GM12878 (cell line): Measurements from ENCODE around the gene GSTT4. TPM values are rescaled to one million over a fixed set of nuclear protein-coding genes. Genes with fewer than 3 reads are reported as not detected.

Experiments
- ATAC-seq: fragments of 200-7000 bp; cut with Tn5 transposase; 3 replicates; pipeline ENCODE4 v1.9.1; 2020; ENCODE audit warnings: mild to moderate bottlenecking, moderate library complexity
- BruUV-seq: library from RNA; stranded (reverse); fragments of 400-500 nt; replicated peaks from 2 replicates; lab custom pipeline; 2021; lab: Mats Ljungman, UMichigan
- CTCF ChIA-PET: fragments of 300-600 bp; sonication (Branson Sonifier 250); formaldehyde crosslinking; extraction: SDS; loops from one replicate; lab custom pipeline; 2021; ENCODE audit warnings: inconsistent platforms; lab: Yijun Ruan, JAX
- POLR2A ChIA-PET: fragments of 350-600 bp; formaldehyde crosslinking; extraction: SDS; loops from one replicate; lab custom pipeline; 2021; ENCODE audit warnings: inconsistent platforms; lab: Charles Lee
- RAD21 ChIA-PET: fragments of 300-600 bp; sonication (Branson Sonifier 250); formaldehyde crosslinking; loops from one replicate; lab custom pipeline; 2023; ENCODE audit warnings: antibody characterized with exemption; ENCODE audit not compliant: unreplicated experiment; lab: Charles Lee
- SMC1A ChIA-PET: fragments of 300-600 bp; sonication (Branson Sonifier 250); formaldehyde crosslinking; loops from one replicate; lab custom pipeline; 2023; ENCODE audit not compliant: unreplicated experiment, uncharacterized antibody; lab: Charles Lee
- DNase-seq: peaks from one replicate; pipeline ENCODE4 v3.0.0-alpha.2; 2011; ENCODE audit warnings: low read depth, low spot score
- FAIRE-seq: peaks from 3 replicates; lab custom pipeline; 2011; peaks lifted over from hg19 to GRCh38; lab: Jason Lieb, UNC
- H2AFZ ChIP-seq: 2 replicates; pipeline ENCODE4 v1.6.0; 2011; ENCODE audit warnings: low read depth, low read length, control low read depth; ENCODE audit not compliant: control insufficient read depth
- H3K27ac ChIP-seq: 2 replicates; pipeline ENCODE4 v1.5.1; 2011; ENCODE audit warnings: control low read depth; ENCODE audit not compliant: control insufficient read depth, insufficient read depth
- H3K27me3 ChIP-seq, 2 experiments: replicated peaks in 1 of 2; 2 replicates each; pipeline versions ENCODE4 v1.6.0 to v1.6.1; 2011; ENCODE audit warnings: low read length in 1 of 2; ENCODE audit not compliant: control insufficient read depth in 2 of 2, insufficient read depth in 2 of 2
- H3K36me3 ChIP-seq, 2 experiments: 2 replicates each; pipeline ENCODE4 v1.5.1; 2011; ENCODE audit warnings: low read length in 1 of 2; ENCODE audit not compliant: control insufficient read depth in 2 of 2, insufficient read depth in 2 of 2
- H3K4me1 ChIP-seq: 2 replicates; pipeline ENCODE4 v1.6.1; 2011; ENCODE audit warnings: mild to moderate bottlenecking, low read length, moderate library complexity, mixed read lengths; ENCODE audit not compliant: control insufficient read depth, insufficient read depth
- H3K4me2 ChIP-seq: 2 replicates; pipeline ENCODE4 v1.6.0; 2011; ENCODE audit warnings: control low read depth; ENCODE audit not compliant: control insufficient read depth, insufficient read depth
- H3K4me3 ChIP-seq: fragments of 200-600 bp; sonication (generic); 2 replicates; pipeline ENCODE4 v1.5.1; 2016
- H3K79me2 ChIP-seq: 2 replicates; pipeline ENCODE4 v1.6.0; 2011; ENCODE audit warnings: low read length; ENCODE audit not compliant: control insufficient read depth, insufficient read depth
- H3K9ac ChIP-seq: 2 replicates; pipeline ENCODE4 v1.8.0; 2011; ENCODE audit warnings: low read length, control low read depth, mixed read lengths; ENCODE audit not compliant: control insufficient read depth, insufficient read depth
- H3K9me3 ChIP-seq: replicated peaks from 3 replicates; pipeline ENCODE4 v1.5.1; 2011; ENCODE audit warnings: mild to moderate bottlenecking, low read length; ENCODE audit not compliant: control insufficient read depth, insufficient read depth
- H4K20me1 ChIP-seq: 2 replicates; pipeline ENCODE4 v1.6.0; 2011; ENCODE audit not compliant: control insufficient read depth, insufficient read depth
- BACH1 ChIP-seq: fragments of 450-650 bp; IDR thresholded peaks from 2 replicates; pipeline ENCODE4 v1.6.1; 2017; ENCODE audit warnings: mild to moderate bottlenecking, borderline replicate concordance
- CBX5 ChIP-seq: sonication (generic); IDR thresholded peaks from 2 replicates; pipeline ENCODE4 v1.6.1; 2016; ENCODE audit warnings: low read depth, moderate library complexity, mild to moderate bottlenecking, inconsistent platforms
- CHD4 ChIP-seq: fragments of 200-600 bp; sonication (generic); IDR thresholded peaks from 2 replicates; pipeline ENCODE4 v1.6.1; 2016; ENCODE audit warnings: mild to moderate bottlenecking
- CUX1 ChIP-seq: IDR thresholded peaks from 2 replicates; pipeline ENCODE4 v1.6.1; 2012; ENCODE audit warnings: improper control_type of control experiment, low read depth, low read length; ENCODE audit not compliant: insufficient replicate concordance
- E2F4 ChIP-seq: IDR thresholded peaks from 2 replicates; pipeline ENCODE4 v1.6.1; 2012; ENCODE audit warnings: low read depth, low read length, improper control_type of control experiment
- EGR1 ChIP-seq, 2 experiments: IDR thresholded peaks; 1 replicate in 1 of 2; 2 replicates in 1 of 2; pipeline ENCODE4 v1.6.1; 2011 to 2012; ENCODE audit warnings: low read depth in 2 of 2, low read length in 2 of 2, borderline replicate concordance in 1 of 2, mild to moderate bottlenecking in 1 of 2, moderate library complexity in 1 of 2
- GABPA ChIP-seq: IDR thresholded peaks from 2 replicates; pipeline ENCODE4 v1.6.1; 2014; ENCODE audit warnings: antibody characterized with exemption, low read depth, mild to moderate bottlenecking, inconsistent platforms
- JUND ChIP-seq: IDR thresholded peaks from 2 replicates; pipeline ENCODE4 v1.6.1; 2012; ENCODE audit warnings: low read depth, mild to moderate bottlenecking, low read length, improper control_type of control experiment, moderate library complexity
- KLF5 ChIP-seq: fragments of 450-650 bp; IDR thresholded peaks from 2 replicates; pipeline ENCODE4 v1.6.1; 2014; ENCODE audit warnings: mild to moderate bottlenecking; ENCODE audit not compliant: partially characterized antibody
- PBX3 ChIP-seq: IDR thresholded peaks from 2 replicates; pipeline ENCODE4 v1.6.1; 2011; ENCODE audit warnings: mild to moderate bottlenecking, low read depth, low read length, moderate library complexity; ENCODE audit not compliant: insufficient replicate concordance
- PRDM15 ChIP-seq: fragments of 450-650 bp; formaldehyde crosslinking; IDR thresholded peaks from 2 replicates; pipeline ENCODE4 v1.4.0; 2020; ENCODE audit warnings: mild to moderate bottlenecking, moderate library complexity
- SUPT20H ChIP-seq: IDR thresholded peaks from 2 replicates; pipeline ENCODE4 v1.6.1; 2011; ENCODE audit warnings: low read depth, mild to moderate bottlenecking, low read length, moderate library complexity, borderline replicate concordance; ENCODE audit not compliant: control insufficient read depth
- WGBS: methylation state at CpG from one replicate; pipeline ENCODE4 v1.1.6; 2016; ENCODE audit warnings: low lambda C conversion rate; ENCODE audit not compliant: insufficient replicate concordance, insufficient coverage; ENCODE audit errors: missing lambda C conversion rate; 5-methylcytosine and 5-hydroxymethylcytosine counted together
- in situ Hi-C: fragments of 300-500 bp; cut with MboI; formaldehyde crosslinking; loops from 9 replicates; pipeline ENCODE4 v1.14.3; 2018; ENCODE audit warnings: mixed read lengths
- intact Hi-C: fragments of 100-400 bp; cut with micrococcal nuclease; formaldehyde crosslinking; loops from one replicate; pipeline ENCODE4 v1.14.2; 2022; ENCODE audit not compliant: unreplicated experiment
- polyA plus RNA-seq, 11 experiments: library from polyadenylated mRNA; depleted of rRNA in 4 of 11; unstranded in 6 of 11; stranded (reverse) in 5 of 11; fragments of >200 nt; fragmentation: Nextera tagmentation in 4 of 11; fragmentation: Illumina TruSeq in 1 of 11; extraction: Ambion mirVana in 4 of 11; extraction: Trizol in 1 of 11; gene quantifications; 1 replicate in 1 of 11; 2 replicates in 10 of 11; pipeline versions ENCODE4 v1.2.1 to v1.2.3, GENCODE V29; 2011 to 2016; ENCODE audit warnings: inconsistent platforms in 2 of 11, missing spikeins in 2 of 11, low read depth in 1 of 11
- total RNA-seq, 4 experiments: library from RNA; depleted of rRNA in 3 of 4; stranded (reverse); fragments of >200 nt in 3 of 4; fragmentation: Illumina TruSeq in 1 of 4; extraction: Trizol in 1 of 4; gene quantifications; 2 replicates each; pipeline versions ENCODE4 v1.2.1 to v1.2.3, GENCODE V29; 2013 to 2021

GSTT4 gene
- total and polyA plus RNA-seq, 10 of the 15 experiments (the other 5 are each of a cell fraction or from before 2014, with no cell fraction given) = not detected

GRCh38 chr22:24026056-24026455, 20.8 kb upstream of the GSTT4 start:
- FAIRE-seq = no peak
- in situ Hi-C loops = no loop called here
- ChIA-PET SMC1A (interaction anchor here (1.2 kb wide), 1 partner anchor 16 kb away, joined by 4 read pairs; no protein-coding TSS in a partner anchor), POLR2A (interaction anchor here (1.2 kb wide), 1 partner anchor 14 kb away, joined by 4 read pairs; no protein-coding TSS in a partner anchor), RAD21 (no interaction called here), CTCF (interaction anchor here (1.2 kb wide), 1 partner anchor 13 kb away, joined by 4 read pairs; no protein-coding TSS in a partner anchor)
- H3K27me3 ChIP-seq = no peaks in the 10 kb centered on the region
- H3K79me2 ChIP-seq = peaks cover 21% of the 10 kb centered on the region
- H4K20me1 ChIP-seq = peaks cover 5% of the 10 kb centered on the region; the same call in 1 of the 2 replicates
- no peak overlapping the region for H3K9ac ChIP-seq
- H3K9me3 ChIP-seq = no peaks in the 10 kb centered on the region
- H3K4me3 ChIP-seq = no peak overlapping the region
- intact Hi-C loops = no loop called here
- no peaks in the 10 kb centered on the region for H3K4me1 ChIP-seq
- H3K36me3 ChIP-seq = peaks cover 1 to 3% of the 10 kb centered on the region in 2 experiments; a peak in 3 of 4 replicates
- H2AFZ ChIP-seq = no peak overlapping the region
- no TSS peak for BruUV-seq
- no peak for DNase-seq
- no peak overlapping the region for H3K4me2 ChIP-seq
- H3K27ac ChIP-seq = no peak overlapping the region
- ATAC-seq = no peak
- 75% methylated on average over 2 of the region's 2 CpGs for WGBS
- TF ChIP-seq CUX1 (no peak), PBX3 (no peak), CBX5 (no peak), KLF5 (no peak), EGR1 (IDR thresholded peaks at IDR 0.05; ENCODE audit: borderline replicate concordance in 1 of 2, low read depth in 2 of 2, low read length in 2 of 2) (no peak), BACH1 (no peak), E2F4 (no peak), GABPA (no peak), SUPT20H (no peak), PRDM15 (no peak), JUND (no peak), CHD4 (no peak)
